RWPE1 (cell line): ENCODE measurements around the gene RAET1E.
A peak's percentile ranks its signal among the peaks of the same experiment; 100 is the strongest.

Experiments
- CTCF ChIA-PET: fragments of 350-600 bp; sonication (Branson Sonifier 250); formaldehyde crosslinking; extraction: SDS; loops from one replicate; lab custom pipeline; 2021; lab: Yijun Ruan, JAX
- POLR2A ChIA-PET: fragments of 400-600 bp; formaldehyde crosslinking; extraction: SDS; loops from one replicate; lab custom pipeline; 2020; ENCODE audit warnings: antibody characterized with exemption; ENCODE audit not compliant: low non-redundant PET; lab: Yijun Ruan, JAX
- DNase-seq: peaks from one replicate; pipeline ENCODE4 v3.0.0; 2012; ENCODE audit warnings: low spot score
- H3K27ac ChIP-seq: fragments of 450-650 bp; 2 replicates; pipeline ENCODE4 v1.5.1; 2017
- CTCF ChIP-seq: fragments of 450-650 bp; conservative IDR thresholded peaks from 2 replicates; pipeline ENCODE4 v1.5.1; 2017; ENCODE audit warnings: low read depth, mild to moderate bottlenecking

The RAET1E gene

DNA sequence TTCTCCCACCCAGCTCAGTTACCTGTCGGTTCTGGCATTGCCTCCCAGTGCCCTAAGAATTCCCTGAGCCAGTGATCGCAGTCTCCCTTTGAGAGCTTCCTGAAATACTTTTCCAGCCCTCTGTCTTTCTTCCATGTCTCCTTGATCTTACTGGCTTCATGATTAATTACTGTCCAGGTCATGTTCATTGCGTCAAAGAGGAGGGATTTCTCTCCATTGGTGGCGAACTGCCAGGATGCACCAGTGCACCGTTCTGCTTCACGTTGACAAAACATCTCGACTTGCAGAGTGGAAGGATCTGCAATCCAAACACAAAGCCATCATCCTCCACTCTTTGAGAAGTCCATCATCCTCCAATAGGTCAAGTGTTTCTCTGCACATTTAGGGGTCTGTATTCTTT is 8.6 kb downstream of the RAET1E start:
- POLR2A ChIA-PET, result no interaction called here
- CTCF ChIA-PET, result interaction anchor here (0.5 to 1.0 kb wide), 2 partner anchors 11 to 49 kb away, joined by 3 to 4 read pairs; no protein-coding TSS in a partner anchor
- TF ChIP-seq CTCF, result no peak
- no peak for DNase-seq
- H3K27ac ChIP-seq, result peak overlapping the region; percentile 94

- H3K27ac ChIP-seq, result peak overlapping the region; percentile 94
- POLR2A ChIA-PET, result no interaction called here
- no peak for TF ChIP-seq CTCF
- CTCF ChIA-PET, result interaction anchor here (1.0 kb wide), 1 partner anchor 11 kb away, joined by 4 read pairs; no protein-coding TSS in a partner anchor
- DNase-seq, result no peak
These were observed 9.3 kb downstream of the RAET1E start for GRCh38 chr6:149888659-149889058.

DNA sequence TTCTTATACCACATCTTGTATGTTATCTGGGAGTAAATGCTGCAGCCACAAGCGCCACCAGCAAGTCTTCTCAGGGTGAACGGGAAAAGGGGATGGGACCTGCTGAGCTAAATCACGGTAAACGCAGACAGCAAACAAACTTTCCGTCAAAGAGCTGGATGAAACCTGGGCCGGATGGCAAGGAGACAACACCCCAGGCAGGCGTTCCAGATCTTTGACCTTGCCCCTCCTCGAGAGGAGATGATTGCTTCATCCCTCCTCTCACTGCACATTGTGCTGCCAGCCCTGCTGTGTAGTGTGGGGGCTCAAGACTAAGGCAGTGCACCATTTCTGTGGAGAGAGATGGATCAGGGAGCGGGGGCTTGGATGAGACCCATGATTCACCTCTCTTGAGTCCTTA is 9.8 kb downstream of the RAET1E start:
- ChIA-PET POLR2A (no interaction called here), CTCF (no interaction called here)
- no peak for DNase-seq
- no peak for TF ChIP-seq CTCF
- peak overlapping the region; percentile 94 for H3K27ac ChIP-seq

GRCh38 chr6:149887343-149887742 is 10.6 kb downstream of the RAET1E start:
- peak; percentile 86 for DNase-seq
- CTCF ChIA-PET, result interaction anchor here (0.6 kb wide), 1 partner anchor 62 kb away, joined by 3 read pairs; no protein-coding TSS in a partner anchor
- TF ChIP-seq CTCF, result no peak
- peak overlapping the region; percentile 94 for H3K27ac ChIP-seq
- POLR2A ChIA-PET, result no interaction called here

DNA sequence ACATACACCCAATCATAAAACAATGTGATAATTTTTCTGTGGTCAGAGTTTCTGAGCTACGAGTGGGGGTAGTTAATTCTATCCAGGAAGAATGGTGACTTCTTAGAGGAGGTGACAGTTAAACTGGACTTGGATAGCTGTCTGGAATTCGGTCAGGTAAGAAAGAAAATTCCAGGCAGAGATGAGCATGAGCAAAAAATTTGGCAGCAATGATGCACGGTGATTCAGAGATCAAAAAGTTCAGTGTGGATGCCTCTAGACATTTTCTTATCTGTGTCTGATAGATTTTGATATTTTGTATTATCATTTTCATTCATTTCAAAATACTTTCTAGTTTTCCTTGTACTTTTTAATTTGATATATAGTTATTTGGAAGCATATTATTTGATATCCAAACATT is 12.0 kb downstream of the RAET1E start:
- TF ChIP-seq CTCF, result no peak
- POLR2A ChIA-PET, result no interaction called here
- H3K27ac ChIP-seq, result peak overlapping the region; percentile 94
- no peak for DNase-seq
- CTCF ChIA-PET, result interaction anchor here (0.6 to 1.4 kb wide), 2 partner anchors 51 to 54 kb away, joined by 3 read pairs; no protein-coding TSS in a partner anchor

DNA sequence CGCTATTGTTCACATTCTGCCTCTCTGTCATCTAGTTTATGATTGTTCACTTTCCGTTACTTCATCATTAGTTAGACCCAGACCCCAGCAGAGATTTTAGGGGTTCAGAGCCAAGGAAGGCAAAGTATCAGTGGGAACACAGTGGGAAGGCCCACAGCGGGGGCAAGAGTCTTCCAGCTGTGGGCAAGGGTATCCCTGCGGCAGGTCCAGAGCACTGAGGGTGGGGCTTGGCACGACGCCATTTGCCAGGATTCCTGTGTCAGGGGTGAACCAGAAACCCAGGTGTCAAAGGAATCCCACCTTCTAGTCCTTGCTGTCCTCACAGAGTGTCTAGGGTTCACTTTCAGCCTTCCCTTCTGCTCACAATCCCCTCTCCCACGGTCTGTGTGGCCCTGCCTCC is 13.3 kb downstream of the RAET1E start:
- POLR2A ChIA-PET, result no interaction called here
- H3K27ac ChIP-seq, result peak overlapping the region; percentile 61
- CTCF ChIA-PET, result interaction anchor here (0.8 to 1.2 kb wide), 2 partner anchors 19 to 43 kb away, joined by 3 read pairs; no protein-coding TSS in a partner anchor
- DNase-seq, result no peak
- no peak for TF ChIP-seq CTCF
